ENCODE data around the gene WBP2. TPM values are rescaled to one million over a fixed set of nuclear protein-coding genes. Genes with fewer than 3 reads are reported as not detected.

The WBP2 gene
- total and polyA plus RNA-seq, 2 of the 13 experiments (the other 11 are each of a cell fraction or from before 2014, with no cell fraction given), result 29.2 to 29.5 TPM

- no peak for TF ChIP-seq IKZF1 (IDR thresholded peaks at IDR 0.05)
- no peak for TF ChIP-seq TFE3 (CRISPR knock-in tag; IDR thresholded peaks at IDR 0.05)
- TF ChIP-seq NR0B2 (CRISPR knock-in tag; IDR thresholded peaks at IDR 0.05), result peak; percentile 60; the same call in 1 of the 2 replicates
- TF ChIP-seq ZBTB33 (CRISPR knock-in tag; IDR thresholded peaks at IDR 0.05), result peak; percentile 96
- TF ChIP-seq SMAD1 (CRISPR knock-in tag; IDR thresholded peaks at IDR 0.05; ENCODE audit: borderline replicate concordance, low read depth), result no peak
- peak; percentile 30; the same call in 1 of the 2 replicates for TF ChIP-seq KDM5B (CRISPR knock-in tag; IDR thresholded peaks at IDR 0.05; ENCODE audit: borderline replicate concordance)
- TF ChIP-seq ARHGAP35 (CRISPR knock-in tag; IDR thresholded peaks at IDR 0.05; ENCODE audit: borderline replicate concordance), result no peak
- 0 out of 2 replicates have a peak, but pooled peaks have one; percentile 36 for TF ChIP-seq ARNT2 (CRISPR knock-in tag; IDR thresholded peaks at IDR 0.05; ENCODE audit: low read depth)
- TF ChIP-seq MTA3 (CRISPR knock-in tag; IDR thresholded peaks at IDR 0.05), result no peak
- TF ChIP-seq GFI1 (CRISPR knock-in tag; IDR thresholded peaks at IDR 0.05; ENCODE audit: borderline replicate concordance), result no peak; the same call in 1 of the 2 replicates
- TF ChIP-seq E2F5 (CRISPR knock-in tag; conservative IDR thresholded peaks at IDR 0.05), result 0 out of 2 replicates have a peak, but pooled peaks have one; percentile 16
- no peak for TF ChIP-seq RORA (CRISPR knock-in tag; IDR thresholded peaks at IDR 0.05)
- TF ChIP-seq AFF4 (CRISPR knock-in tag; IDR thresholded peaks at IDR 0.05), result no peak
- peak; percentile 31; the same call in 1 of the 2 replicates for TF ChIP-seq ZFX (CRISPR knock-in tag; IDR thresholded peaks at IDR 0.05; ENCODE audit: low read depth)
- 0 out of 2 replicates have a peak, but pooled peaks have one; percentile 48 for TF ChIP-seq ZSCAN5A (CRISPR knock-in tag; IDR thresholded peaks at IDR 0.05; ENCODE audit: borderline replicate concordance)
- 0 out of 2 replicates have a peak, but pooled peaks have one; percentile 49 for TF ChIP-seq TMF1 (CRISPR knock-in tag; IDR thresholded peaks at IDR 0.05; ENCODE audit: low read depth)
Measured at GRCh38 chr17:75827308-75828075, 27.6 kb downstream of the WBP2 start (continued).

All from HepG2 (cell line).